ENCODE measurements around the gene PODN.
A peak's percentile ranks its signal among the peaks of the same experiment; 100 is the strongest.

Gene PODN

GRCh38 chr1:53085405-53085804, 23.4 kb downstream of the PODN start:
- Histone ChIP-seq H3K4ac (ENCODE audit: low read depth, low read length) (no peak overlapping the region), H3K56ac (ENCODE audit: low read length) (no peak overlapping the region), H3K79me1 (ENCODE audit: low read length) (no peaks in the 10 kb centered on the region), H3K4me3 (ENCODE audit: low read length) (no peak overlapping the region), H3K18ac (ENCODE audit: low read length) (no peak overlapping the region), H2BK120ac (ENCODE audit: low read depth, low read length) (no peak overlapping the region), H2BK15ac (replicated peaks; ENCODE audit: low read depth) (no peak overlapping the region), H2BK5ac (ENCODE audit: low read length) (no peak overlapping the region), H3K79me2 (ENCODE audit: control insufficient read depth, insufficient read depth, low read length) (no peaks in the 10 kb centered on the region), H4K8ac (ENCODE audit: low read depth, low read length) (no peak overlapping the region), H2AK5ac (ENCODE audit: low read length) (no peak overlapping the region), H3K9ac (ENCODE audit: low read length) (no peak overlapping the region), H3K23ac (ENCODE audit: low read length) (no peak overlapping the region), H3K4me2 (ENCODE audit: low read length) (no peak overlapping the region), H4K5ac (ENCODE audit: low read length) (no peak overlapping the region), H3K4me1 (ENCODE audit: control insufficient read depth, low read depth, low read length) (peaks cover 2% of the 10 kb centered on the region), H3K36me3 (ENCODE audit: control insufficient read depth, insufficient read depth, low read length) (no peaks in the 10 kb centered on the region), H3K27ac (ENCODE audit: low read depth, low read length) (no peak overlapping the region), H3K27me3 (ENCODE audit: insufficient read depth, low read length, poor library complexity) (no peaks in the 10 kb centered on the region)
- WGBS (ENCODE audit: extremely low coverage, insufficient coverage, low lambda C conversion rate): no CpG with 5 or more reads among the region's 8 CpGs
- DNase-seq: no peak

GRCh38 chr1:53086491-53087070, 24.6 kb downstream of the PODN start:
- H2AK5ac ChIP-seq (ENCODE audit: low read length): no peak overlapping the region
- DNase-seq: no peak
- no peaks in the 10 kb centered on the region for H3K79me1 ChIP-seq (ENCODE audit: low read length)
- no peaks in the 10 kb centered on the region for H3K27me3 ChIP-seq (ENCODE audit: insufficient read depth, low read length, poor library complexity)
- no peak overlapping the region for H2BK5ac ChIP-seq (ENCODE audit: low read length)
- no peak overlapping the region for H3K4me3 ChIP-seq (ENCODE audit: low read length)
- H4K8ac ChIP-seq (ENCODE audit: low read depth, low read length): no peak overlapping the region
- no peak overlapping the region for H3K9ac ChIP-seq (ENCODE audit: low read length)
- H2BK120ac ChIP-seq (ENCODE audit: low read depth, low read length): no peak overlapping the region
- no peaks in the 10 kb centered on the region for H3K79me2 ChIP-seq (ENCODE audit: control insufficient read depth, insufficient read depth, low read length)
- H2BK15ac ChIP-seq (replicated peaks; ENCODE audit: low read depth): no peak overlapping the region
- H4K5ac ChIP-seq (ENCODE audit: low read length): no peak overlapping the region
- H3K36me3 ChIP-seq (ENCODE audit: control insufficient read depth, insufficient read depth, low read length): no peaks in the 10 kb centered on the region
- no peak overlapping the region for H3K27ac ChIP-seq (ENCODE audit: low read depth, low read length)
- H3K56ac ChIP-seq (ENCODE audit: low read length): no peak overlapping the region
- H3K4ac ChIP-seq (ENCODE audit: low read depth, low read length): no peak overlapping the region
- no peak overlapping the region for H3K18ac ChIP-seq (ENCODE audit: low read length)
- H3K4me2 ChIP-seq (ENCODE audit: low read length): no peak overlapping the region
- peaks cover 2% of the 10 kb centered on the region for H3K4me1 ChIP-seq (ENCODE audit: control insufficient read depth, low read depth, low read length)
- no peak overlapping the region for H3K23ac ChIP-seq (ENCODE audit: low read length)
- no CpG with 5 or more reads among the region's 4 CpGs for WGBS (ENCODE audit: extremely low coverage, insufficient coverage, low lambda C conversion rate)

- no peaks in the 10 kb centered on the region for H3K79me1 ChIP-seq (ENCODE audit: low read length)
- H4K8ac ChIP-seq (ENCODE audit: low read depth, low read length): no peak overlapping the region
- no peak overlapping the region for H3K4ac ChIP-seq (ENCODE audit: low read depth, low read length)
- no peak overlapping the region for H3K4me3 ChIP-seq (ENCODE audit: low read length)
- no peak overlapping the region for H4K5ac ChIP-seq (ENCODE audit: low read length)
- no peaks in the 10 kb centered on the region for H3K27me3 ChIP-seq (ENCODE audit: insufficient read depth, low read length, poor library complexity)
- WGBS (ENCODE audit: extremely low coverage, insufficient coverage, low lambda C conversion rate): no CpG with 5 or more reads among the region's 27 CpGs
- H3K18ac ChIP-seq (ENCODE audit: low read length): no peak overlapping the region
- no peaks in the 10 kb centered on the region for H3K79me2 ChIP-seq (ENCODE audit: control insufficient read depth, insufficient read depth, low read length)
- no peaks in the 10 kb centered on the region for H3K36me3 ChIP-seq (ENCODE audit: control insufficient read depth, insufficient read depth, low read length)
- H2BK15ac ChIP-seq (replicated peaks; ENCODE audit: low read depth): no peak overlapping the region
- H3K4me2 ChIP-seq (ENCODE audit: low read length): no peak overlapping the region
- H3K56ac ChIP-seq (ENCODE audit: low read length): no peak overlapping the region
- H3K9ac ChIP-seq (ENCODE audit: low read length): no peak overlapping the region
- no peak overlapping the region for H3K23ac ChIP-seq (ENCODE audit: low read length)
- H2BK120ac ChIP-seq (ENCODE audit: low read depth, low read length): no peak overlapping the region
- no peak overlapping the region for H3K27ac ChIP-seq (ENCODE audit: low read depth, low read length)
- peaks cover under 1% of the 10 kb centered on the region for H3K4me1 ChIP-seq (ENCODE audit: control insufficient read depth, low read depth, low read length)
- peak; percentile 66 for DNase-seq
- H2BK5ac ChIP-seq (ENCODE audit: low read length): no peak overlapping the region
- no peak overlapping the region for H2AK5ac ChIP-seq (ENCODE audit: low read length)
Observed at GRCh38 chr1:53087332-53088285, 25.6 kb downstream of the PODN start.

DNA sequence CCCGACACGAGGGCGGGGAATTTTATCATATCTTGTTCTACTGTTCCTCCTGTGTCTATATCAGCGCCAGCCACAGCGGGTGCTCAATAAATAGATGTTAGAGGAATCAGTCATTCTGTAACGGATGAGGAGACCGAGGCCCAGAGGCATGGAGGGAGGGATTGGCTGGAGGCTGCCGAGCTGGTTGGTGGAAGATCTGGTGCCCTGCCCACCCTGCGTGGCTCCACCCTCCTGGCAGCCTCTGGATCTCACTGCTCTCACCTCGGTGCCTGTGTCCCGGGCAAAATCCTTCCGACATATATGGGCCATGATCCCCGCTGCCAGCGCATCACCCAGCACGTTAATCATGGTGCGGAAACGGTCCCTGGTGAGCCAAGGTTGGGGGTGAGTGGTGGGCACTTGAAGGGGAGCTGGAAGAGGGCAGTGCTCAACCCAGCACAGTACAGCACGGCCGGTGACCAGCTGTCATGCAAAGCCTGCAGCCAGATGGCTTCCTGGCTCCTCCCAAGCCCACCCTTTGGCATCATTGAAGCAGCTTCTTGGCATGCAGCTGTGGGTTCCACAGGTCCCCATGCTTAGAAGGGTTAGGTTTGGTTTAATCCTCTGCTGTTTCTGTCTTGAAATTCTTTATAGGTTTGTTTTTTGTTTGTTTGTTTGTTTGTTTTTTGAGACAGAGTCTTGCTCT, 26.7 kb downstream of the PODN start:
- H3K79me2 ChIP-seq (ENCODE audit: control insufficient read depth, insufficient read depth, low read length): no peaks in the 10 kb centered on the region
- no peaks in the 10 kb centered on the region for H3K4me1 ChIP-seq (ENCODE audit: control insufficient read depth, low read depth, low read length)
- no peaks in the 10 kb centered on the region for H3K27me3 ChIP-seq (ENCODE audit: insufficient read depth, low read length, poor library complexity)
- H3K4me3 ChIP-seq (ENCODE audit: low read length): no peak overlapping the region
- no peaks in the 10 kb centered on the region for H3K36me3 ChIP-seq (ENCODE audit: control insufficient read depth, insufficient read depth, low read length)
- no peak overlapping the region for H2AK5ac ChIP-seq (ENCODE audit: low read length)
- no peak overlapping the region for H2BK5ac ChIP-seq (ENCODE audit: low read length)
- no peak overlapping the region for H3K27ac ChIP-seq (ENCODE audit: low read depth, low read length)
- no peak overlapping the region for H3K4me2 ChIP-seq (ENCODE audit: low read length)
- no peak overlapping the region for H3K18ac ChIP-seq (ENCODE audit: low read length)
- no peak overlapping the region for H3K9ac ChIP-seq (ENCODE audit: low read length)
- no peak overlapping the region for H3K56ac ChIP-seq (ENCODE audit: low read length)
- no peaks in the 10 kb centered on the region for H3K79me1 ChIP-seq (ENCODE audit: low read length)
- no CpG with 5 or more reads among the region's 19 CpGs for WGBS (ENCODE audit: extremely low coverage, insufficient coverage, low lambda C conversion rate)
- H2BK120ac ChIP-seq (ENCODE audit: low read depth, low read length): no peak overlapping the region
- DNase-seq: no peak
- H2BK15ac ChIP-seq (replicated peaks; ENCODE audit: low read depth): no peak overlapping the region
- no peak overlapping the region for H3K4ac ChIP-seq (ENCODE audit: low read depth, low read length)
- H4K5ac ChIP-seq (ENCODE audit: low read length): no peak overlapping the region
- no peak overlapping the region for H4K8ac ChIP-seq (ENCODE audit: low read depth, low read length)
- no peak overlapping the region for H3K23ac ChIP-seq (ENCODE audit: low read length)

DNA sequence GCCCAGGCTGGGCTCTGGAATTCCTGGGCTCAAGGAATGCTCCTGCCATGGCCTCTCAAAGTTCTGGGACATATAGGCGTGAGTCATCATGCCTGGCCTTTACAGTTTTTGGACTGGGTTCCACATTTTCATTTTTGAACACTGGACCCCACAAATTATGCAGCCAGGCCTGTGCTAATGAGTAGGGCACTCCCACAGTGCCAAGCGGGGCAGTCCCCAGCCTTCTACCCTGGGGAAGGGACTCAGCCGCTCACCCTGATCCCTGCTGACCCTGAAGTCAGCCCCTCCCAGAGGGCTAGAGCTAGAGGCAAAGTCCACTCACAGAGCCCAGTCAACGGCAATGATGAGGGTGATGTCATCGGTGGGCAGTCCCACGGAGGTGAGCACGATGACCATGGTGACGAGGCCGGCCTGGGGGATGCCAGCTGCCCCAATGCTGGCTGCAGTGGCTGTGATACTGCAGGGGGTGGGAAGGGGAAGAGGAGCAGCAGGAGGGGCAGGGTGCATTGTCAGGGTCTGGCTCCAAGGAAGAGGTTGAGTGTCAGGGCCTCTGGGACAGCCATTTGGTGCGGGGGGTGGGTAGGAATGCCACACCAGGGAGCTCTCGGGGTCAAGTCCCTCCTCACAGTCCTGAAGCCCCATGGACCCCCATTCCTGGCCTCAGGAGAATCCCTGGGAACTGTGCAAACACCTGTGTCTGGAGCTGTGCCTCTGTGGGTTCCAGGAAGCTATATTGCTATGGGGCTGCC, 27.6 kb downstream of the PODN start:
- DNase-seq: no peak
- Histone ChIP-seq H3K4me1 (ENCODE audit: control insufficient read depth, low read depth, low read length) (no peaks in the 10 kb centered on the region), H3K4ac (ENCODE audit: low read depth, low read length) (no peak overlapping the region), H3K23ac (ENCODE audit: low read length) (no peak overlapping the region), H3K4me2 (ENCODE audit: low read length) (no peak overlapping the region), H3K9ac (ENCODE audit: low read length) (no peak overlapping the region), H4K5ac (ENCODE audit: low read length) (no peak overlapping the region), H3K56ac (ENCODE audit: low read length) (no peak overlapping the region), H3K79me2 (ENCODE audit: control insufficient read depth, insufficient read depth, low read length) (no peaks in the 10 kb centered on the region), H3K27me3 (ENCODE audit: insufficient read depth, low read length, poor library complexity) (no peaks in the 10 kb centered on the region), H2AK5ac (ENCODE audit: low read length) (no peak overlapping the region), H2BK15ac (replicated peaks; ENCODE audit: low read depth) (no peak overlapping the region), H3K79me1 (ENCODE audit: low read length) (no peaks in the 10 kb centered on the region), H2BK5ac (ENCODE audit: low read length) (no peak overlapping the region), H2BK120ac (ENCODE audit: low read depth, low read length) (no peak overlapping the region), H3K18ac (ENCODE audit: low read length) (no peak overlapping the region), H3K36me3 (ENCODE audit: control insufficient read depth, insufficient read depth, low read length) (no peaks in the 10 kb centered on the region), H3K27ac (ENCODE audit: low read depth, low read length) (no peak overlapping the region), H3K4me3 (ENCODE audit: low read length) (no peak overlapping the region), H4K8ac (ENCODE audit: low read depth, low read length) (no peak overlapping the region)
- WGBS (ENCODE audit: extremely low coverage, insufficient coverage, low lambda C conversion rate): no CpG with 5 or more reads among the region's 11 CpGs
